ENCODE data around the gene ATRIP.

The ATRIP gene

GRCh38 chr3:48423883-48424695 lies 22.4 kb upstream of the ATRIP start:
- Histone ChIP-seq H3K4me3 (ENCODE audit: low read depth in 1 of 5, low read length in 5 of 5) (no peak overlapping the region), H3K36me3 (ENCODE audit: control insufficient read depth in 5 of 5, insufficient read depth in 5 of 5, low read length in 5 of 5) (peaks cover 0 to 19% (median 12%) of the 10 kb centered on the region in 5 donors), H3K27me3 (ENCODE audit: control insufficient read depth in 5 of 5, insufficient read depth in 4 of 5, low read length in 5 of 5) (no peaks in the 10 kb centered on the region), H3K4me1 (ENCODE audit: control insufficient read depth in 5 of 5, insufficient read depth in 5 of 5, low read length in 5 of 5) (peaks cover 7 to 64% (median 52%) of the 10 kb centered on the region in 5 donors), H3K9ac (ENCODE audit: low read length in 5 of 5) (no peak overlapping the region), H3K27ac (ENCODE audit: low read depth, low read length) (peak overlapping the region; percentile 84), H3K9me3 (ENCODE audit: control insufficient read depth in 5 of 5, low read length in 5 of 5) (no peaks in the 10 kb centered on the region)

- H3K27me3 ChIP-seq (ENCODE audit: control insufficient read depth in 5 of 5, insufficient read depth in 4 of 5, low read length in 5 of 5), result no peaks in the 10 kb centered on the region
- H3K9ac ChIP-seq (ENCODE audit: low read length in 5 of 5), result peak overlapping the region in 2 of 5 donors; percentile 35 to 37
- H3K27ac ChIP-seq (ENCODE audit: low read depth, low read length), result peak overlapping the region; percentile 84
- peak overlapping the region in 1 of 5 donors; percentile 7 for H3K4me3 ChIP-seq (ENCODE audit: low read depth in 1 of 5, low read length in 5 of 5)
- peaks cover 7 to 66% (median 59%) of the 10 kb centered on the region in 5 donors for H3K4me1 ChIP-seq (ENCODE audit: control insufficient read depth in 5 of 5, insufficient read depth in 5 of 5, low read length in 5 of 5)
- H3K36me3 ChIP-seq (ENCODE audit: control insufficient read depth in 5 of 5, insufficient read depth in 5 of 5, low read length in 5 of 5), result peaks cover 0 to 11% (median 6%) of the 10 kb centered on the region in 5 donors
- no peaks in the 10 kb centered on the region for H3K9me3 ChIP-seq (ENCODE audit: control insufficient read depth in 5 of 5, low read length in 5 of 5)
Measured at GRCh38 chr3:48425281-48425812, 21.2 kb upstream of the ATRIP start.

- Histone ChIP-seq H3K9ac (ENCODE audit: low read length in 5 of 5) (peak overlapping the region in 3 of 5 donors; percentile 15 to 56 (median 32)), H3K4me3 (ENCODE audit: low read depth in 1 of 5, low read length in 5 of 5) (peak overlapping the region in 3 of 5 donors; percentile 0 to 80 (median 7)), H3K4me1 (ENCODE audit: control insufficient read depth in 5 of 5, insufficient read depth in 5 of 5, low read length in 5 of 5) (peaks cover 7 to 66% (median 59%) of the 10 kb centered on the region in 5 donors), H3K27ac (ENCODE audit: low read depth, low read length) (peak overlapping the region; percentile 84), H3K9me3 (ENCODE audit: control insufficient read depth in 5 of 5, low read length in 5 of 5) (no peaks in the 10 kb centered on the region), H3K27me3 (ENCODE audit: control insufficient read depth in 5 of 5, insufficient read depth in 4 of 5, low read length in 5 of 5) (no peaks in the 10 kb centered on the region), H3K36me3 (ENCODE audit: control insufficient read depth in 5 of 5, insufficient read depth in 5 of 5, low read length in 5 of 5) (peaks cover 0 to 8% (median 0%) of the 10 kb centered on the region in 5 donors)
Measured at GRCh38 chr3:48426401-48426909, 20.1 kb upstream of the ATRIP start.

- Histone ChIP-seq H3K27me3 (ENCODE audit: control insufficient read depth in 5 of 5, insufficient read depth in 4 of 5, low read length in 5 of 5) (no peaks in the 10 kb centered on the region), H3K4me1 (ENCODE audit: control insufficient read depth in 5 of 5, insufficient read depth in 5 of 5, low read length in 5 of 5) (peaks cover 7 to 66% (median 59%) of the 10 kb centered on the region in 5 donors), H3K9ac (ENCODE audit: low read length in 5 of 5) (peak overlapping the region in 4 of 5 donors; percentile 2 to 56 (median 24)), H3K36me3 (ENCODE audit: control insufficient read depth in 5 of 5, insufficient read depth in 5 of 5, low read length in 5 of 5) (peaks cover 0 to 14% (median under 1%) of the 10 kb centered on the region in 5 donors), H3K9me3 (ENCODE audit: control insufficient read depth in 5 of 5, low read length in 5 of 5) (no peaks in the 10 kb centered on the region), H3K4me3 (ENCODE audit: low read depth in 1 of 5, low read length in 5 of 5) (peak overlapping the region; percentile 5 to 80 (median 64)), H3K27ac (ENCODE audit: low read depth, low read length) (peak overlapping the region; percentile 84)
Measured at GRCh38 chr3:48426944-48427629, 19.4 kb upstream of the ATRIP start.

GRCh38 chr3:48427630-48427962 lies 18.9 kb upstream of the ATRIP start:
- Histone ChIP-seq H3K4me1 (ENCODE audit: control insufficient read depth in 5 of 5, insufficient read depth in 5 of 5, low read length in 5 of 5) (peaks cover 7 to 66% (median 58%) of the 10 kb centered on the region in 5 donors), H3K27ac (ENCODE audit: low read depth, low read length) (peak overlapping the region; percentile 84), H3K9me3 (ENCODE audit: control insufficient read depth in 5 of 5, low read length in 5 of 5) (no peaks in the 10 kb centered on the region), H3K27me3 (ENCODE audit: control insufficient read depth in 5 of 5, insufficient read depth in 4 of 5, low read length in 5 of 5) (no peaks in the 10 kb centered on the region), H3K4me3 (ENCODE audit: low read depth in 1 of 5, low read length in 5 of 5) (peak overlapping the region; percentile 5 to 80 (median 64)), H3K9ac (ENCODE audit: low read length in 5 of 5) (peak overlapping the region in 3 of 5 donors; percentile 2 to 56 (median 26)), H3K36me3 (ENCODE audit: control insufficient read depth in 5 of 5, insufficient read depth in 5 of 5, low read length in 5 of 5) (peaks cover 0 to 19% (median 5%) of the 10 kb centered on the region in 5 donors)

GRCh38 chr3:48428088-48428571 lies 18.4 kb upstream of the ATRIP start:
- Histone ChIP-seq H3K4me3 (ENCODE audit: low read depth in 1 of 5, low read length in 5 of 5) (peak overlapping the region; percentile 52 to 80 (median 68)), H3K9me3 (ENCODE audit: control insufficient read depth in 5 of 5, low read length in 5 of 5) (no peaks in the 10 kb centered on the region), H3K27ac (ENCODE audit: low read depth, low read length) (peak overlapping the region; percentile 84), H3K36me3 (ENCODE audit: control insufficient read depth in 5 of 5, insufficient read depth in 5 of 5, low read length in 5 of 5) (peaks cover 0 to 24% (median 10%) of the 10 kb centered on the region in 5 donors), H3K27me3 (ENCODE audit: control insufficient read depth in 5 of 5, insufficient read depth in 4 of 5, low read length in 5 of 5) (no peaks in the 10 kb centered on the region), H3K9ac (ENCODE audit: low read length in 5 of 5) (peak overlapping the region in 4 of 5 donors; percentile 21 to 51 (median 32)), H3K4me1 (ENCODE audit: control insufficient read depth in 5 of 5, insufficient read depth in 5 of 5, low read length in 5 of 5) (peaks cover 8 to 64% (median 55%) of the 10 kb centered on the region in 5 donors)

- no peaks in the 10 kb centered on the region for H3K27me3 ChIP-seq (ENCODE audit: control insufficient read depth in 5 of 5, insufficient read depth in 4 of 5, low read length in 5 of 5)
- peaks cover 0 to 28% (median 15%) of the 10 kb centered on the region in 5 donors for H3K36me3 ChIP-seq (ENCODE audit: control insufficient read depth in 5 of 5, insufficient read depth in 5 of 5, low read length in 5 of 5)
- H3K9me3 ChIP-seq (ENCODE audit: control insufficient read depth in 5 of 5, low read length in 5 of 5), result no peaks in the 10 kb centered on the region
- peak overlapping the region; percentile 84 for H3K27ac ChIP-seq (ENCODE audit: low read depth, low read length)
- peak overlapping the region in 4 of 5 donors; percentile 33 to 68 (median 48) for H3K9ac ChIP-seq (ENCODE audit: low read length in 5 of 5)
- peaks cover 9 to 64% (median 55%) of the 10 kb centered on the region in 5 donors for H3K4me1 ChIP-seq (ENCODE audit: control insufficient read depth in 5 of 5, insufficient read depth in 5 of 5, low read length in 5 of 5)
- peak overlapping the region; percentile 64 to 80 (median 68) for H3K4me3 ChIP-seq (ENCODE audit: low read depth in 1 of 5, low read length in 5 of 5)
Measured at GRCh38 chr3:48428572-48429316, 17.8 kb upstream of the ATRIP start.

GRCh38 chr3:48429317-48429959 lies 17.1 kb upstream of the ATRIP start:
- H3K36me3 ChIP-seq (ENCODE audit: control insufficient read depth in 5 of 5, insufficient read depth in 5 of 5, low read length in 5 of 5), result peaks cover 0 to 24% (median 16%) of the 10 kb centered on the region in 5 donors
- H3K27ac ChIP-seq (ENCODE audit: low read depth, low read length), result peak overlapping the region; percentile 10
- peak overlapping the region in 3 of 5 donors; percentile 68 to 72 (median 68) for H3K9ac ChIP-seq (ENCODE audit: low read length in 5 of 5)
- H3K4me3 ChIP-seq (ENCODE audit: low read depth in 1 of 5, low read length in 5 of 5), result peak overlapping the region in 4 of 5 donors; percentile 64 to 80 (median 69)
- H3K4me1 ChIP-seq (ENCODE audit: control insufficient read depth in 5 of 5, insufficient read depth in 5 of 5, low read length in 5 of 5), result peaks cover 12 to 65% (median 60%) of the 10 kb centered on the region in 5 donors
- H3K27me3 ChIP-seq (ENCODE audit: control insufficient read depth in 5 of 5, insufficient read depth in 4 of 5, low read length in 5 of 5), result no peaks in the 10 kb centered on the region
- no peaks in the 10 kb centered on the region for H3K9me3 ChIP-seq (ENCODE audit: control insufficient read depth in 5 of 5, low read length in 5 of 5)

Measured in subcutaneous abdominal adipose tissue (tissue), 5 donors.